H1 (cell line): ENCODE data around the gene CD58. TPM values are rescaled to one million over a fixed set of nuclear protein-coding genes. Genes with fewer than 3 reads are reported as not detected.
"Not testable (repeated sequence)": the region's sequence is repeated elsewhere in the genome, so short reads cannot be mapped to it uniquely, and the experiment has no call there.

ENCODE experiments used
- CTCF ChIA-PET: fragments of 300-600 bp; sonication (Branson Sonifier 250); formaldehyde crosslinking; loops from one replicate; lab custom pipeline; 2021; ENCODE audit not compliant: partially characterized antibody; lab: Charles Lee
- POLR2A ChIA-PET: fragments of 300-600 bp; sonication (Branson Sonifier 250); formaldehyde crosslinking; loops from one replicate; lab custom pipeline; 2021; ENCODE audit warnings: inconsistent platforms; ENCODE audit not compliant: partially characterized antibody; lab: Charles Lee
- DNase-seq, 2 experiments: peaks; one replicate each; pipeline versions ENCODE4 v3.0.0 to v3.0.0-alpha.2; 2010 to 2022; ENCODE audit warnings: low spot score in 2 of 2, low read depth in 1 of 2, mixed read lengths in 1 of 2
- FAIRE-seq: peaks from 2 replicates; lab custom pipeline; 2011; peaks lifted over from hg19 to GRCh38; lab: Jason Lieb, UNC
- H2AFZ ChIP-seq: 2 replicates; pipeline ENCODE4 v1.8.1; 2012; ENCODE audit warnings: low read length, inconsistent platforms
- H2AK5ac ChIP-seq: 2 replicates; pipeline ENCODE4 v1.6.1; 2013; ENCODE audit warnings: low read depth, low read length
- H2BK120ac ChIP-seq: replicated peaks from 2 replicates; pipeline ENCODE3; 2013; ENCODE audit warnings: low read depth, low read length, inconsistent platforms
- H2BK12ac ChIP-seq: 2 replicates; pipeline ENCODE4 v1.6.1; 2013; ENCODE audit warnings: low read depth, low read length
- H2BK15ac ChIP-seq: 2 replicates; pipeline ENCODE4 v1.6.1; 2013; ENCODE audit warnings: low read length
- H2BK20ac ChIP-seq: 2 replicates; pipeline ENCODE4 v1.6.1; 2013; ENCODE audit warnings: low read length
- H2BK5ac ChIP-seq: 2 replicates; pipeline ENCODE4 v1.6.1; 2013; ENCODE audit warnings: low read depth, low read length
- H3K14ac ChIP-seq: 2 replicates; pipeline ENCODE4 v1.6.1; 2013; ENCODE audit warnings: inconsistent platforms; ENCODE audit not compliant: insufficient read length
- H3K18ac ChIP-seq: 2 replicates; pipeline ENCODE4 v1.6.1; 2013; ENCODE audit warnings: low read length; ENCODE audit errors: extremely low read depth
- H3K23ac ChIP-seq: 2 replicates; pipeline ENCODE4 v1.6.1; 2013; ENCODE audit warnings: inconsistent platforms; ENCODE audit not compliant: insufficient read length
- H3K23me2 ChIP-seq: 2 replicates; pipeline ENCODE4 v1.6.1; 2013; ENCODE audit warnings: low read depth, low read length
- H3K27ac ChIP-seq: 2 replicates; pipeline ENCODE4 v1.6.1; 2011; ENCODE audit warnings: low read depth, low read length, inconsistent platforms
- H3K27me3 ChIP-seq, 4 experiments: replicated peaks in 1 of 4; 1 replicate in 1 of 4; 2 replicates in 3 of 4; pipeline versions ENCODE4 v1.6.1 to v1.8.1; 2011 to 2013; ENCODE audit warnings: low read length in 3 of 4, mild to moderate bottlenecking in 3 of 4, inconsistent platforms in 2 of 4, mixed read lengths in 2 of 4, moderate library complexity in 1 of 4; ENCODE audit not compliant: control insufficient read depth in 3 of 4, insufficient read depth in 3 of 4; ENCODE audit errors: extremely low read depth in 1 of 4
- H3K36me3 ChIP-seq, 4 experiments: 2 replicates each; pipeline versions ENCODE4 v1.6.1 to v1.8.1; 2011 to 2013; ENCODE audit warnings: mild to moderate bottlenecking in 4 of 4, low read length in 3 of 4, moderate library complexity in 2 of 4, control low read depth in 1 of 4, inconsistent platforms in 1 of 4; ENCODE audit not compliant: insufficient read depth in 4 of 4, control insufficient read depth in 2 of 4
- H3K4ac ChIP-seq: replicated peaks from 2 replicates; pipeline ENCODE3; 2013; ENCODE audit warnings: low read length, low read depth, mixed read lengths, inconsistent platforms; ENCODE audit not compliant: insufficient read length
- H3K4me1 ChIP-seq, 4 experiments: replicated peaks in 1 of 4; 1 replicate in 1 of 4; 2 replicates in 3 of 4; pipeline versions ENCODE4 v1.6.1 to v1.8.1; 2011 to 2013; ENCODE audit warnings: low read length in 3 of 4, inconsistent platforms in 2 of 4, mixed read lengths in 1 of 4; ENCODE audit not compliant: insufficient read depth in 4 of 4, control insufficient read depth in 3 of 4
- H3K4me2 ChIP-seq, 2 experiments: 2 replicates each; pipeline versions ENCODE4 v1.6.1 to v1.8.1; 2011 to 2013; ENCODE audit warnings: low read depth in 2 of 2, low read length in 2 of 2, control low read depth in 1 of 2, inconsistent platforms in 1 of 2, mild to moderate bottlenecking in 1 of 2; ENCODE audit not compliant: insufficient read depth in 1 of 2
- H3K4me3 ChIP-seq, 4 experiments: fragments of 200-600, 300-600 bp in 1 of 4; sonication (generic), shearing (Covaris generic), sonication (Bioruptor Twin) in 1 of 4; 2 replicates each; pipeline versions ENCODE4 v1.5.1 to v1.8.1; 2011 to 2016; ENCODE audit warnings: low read length in 4 of 4, low read depth in 3 of 4, control low read depth in 2 of 4, inconsistent platforms in 2 of 4, mild to moderate bottlenecking in 2 of 4, mixed read lengths in 1 of 4, moderate library complexity in 1 of 4; ENCODE audit not compliant: insufficient read depth in 2 of 4; ENCODE audit errors: extremely low read depth in 1 of 4
- H3K56ac ChIP-seq: replicated peaks from 2 replicates; pipeline ENCODE3; 2013; ENCODE audit warnings: low read depth, mild to moderate bottlenecking, mixed read lengths, low read length, inconsistent platforms; ENCODE audit not compliant: insufficient read length
- H3K79me1 ChIP-seq: 2 replicates; pipeline ENCODE4 v1.6.1; 2013; ENCODE audit warnings: low read depth, low read length, control low read depth
- H3K79me2 ChIP-seq, 2 experiments: 2 replicates each; pipeline versions ENCODE4 v1.6.1 to v1.8.1; 2012 to 2013; ENCODE audit warnings: low read length in 2 of 2, mild to moderate bottlenecking in 2 of 2, inconsistent platforms in 1 of 2; ENCODE audit not compliant: insufficient read depth in 2 of 2, control insufficient read depth in 1 of 2
- H3K9ac ChIP-seq, 4 experiments: replicated peaks in 1 of 4; 1 replicate in 1 of 4; 2 replicates in 3 of 4; pipeline versions ENCODE4 v1.6.1 to v1.8.1; 2011 to 2013; ENCODE audit warnings: low read depth in 3 of 4, low read length in 3 of 4, control low read depth in 2 of 4, mild to moderate bottlenecking in 2 of 4, moderate library complexity in 2 of 4, inconsistent platforms in 1 of 4; ENCODE audit errors: extremely low read depth in 1 of 4
- H3K9me3 ChIP-seq, 2 experiments: 2 replicates each; pipeline versions ENCODE4 v1.6.1 to v1.8.1; 2012 to 2013; ENCODE audit warnings: mild to moderate bottlenecking in 2 of 2, moderate library complexity in 2 of 2, control low read depth in 1 of 2, inconsistent platforms in 1 of 2, low read depth in 1 of 2, low read length in 1 of 2, mixed read lengths in 1 of 2; ENCODE audit not compliant: insufficient read depth in 2 of 2
- H4K20me1 ChIP-seq, 2 experiments: replicated peaks in 1 of 2; 2 replicates each; pipeline versions ENCODE3 to v1.8.1; 2011 to 2013; ENCODE audit warnings: inconsistent platforms in 2 of 2, low read length in 2 of 2, mild to moderate bottlenecking in 1 of 2; ENCODE audit not compliant: insufficient read depth in 2 of 2, control insufficient read depth in 1 of 2
- H4K5ac ChIP-seq: 2 replicates; pipeline ENCODE4 v1.6.1; 2013; ENCODE audit warnings: low read length, low read depth, mixed read lengths, inconsistent platforms; ENCODE audit not compliant: insufficient read length
- H4K8ac ChIP-seq: 2 replicates; pipeline ENCODE4 v1.8.0; 2013; ENCODE audit warnings: mild to moderate bottlenecking, moderate library complexity, low read length, inconsistent platforms; ENCODE audit not compliant: insufficient read depth; ENCODE audit errors: extremely low read depth
- H4K91ac ChIP-seq: replicated peaks from 2 replicates; pipeline ENCODE3; 2013; ENCODE audit warnings: low read length, mixed read lengths, inconsistent platforms; ENCODE audit not compliant: insufficient read length
- CTCF ChIP-seq, 3 experiments: IDR thresholded peaks; 1 replicate in 2 of 3; 2 replicates in 1 of 3; pipeline versions ENCODE4 v1.5.1 to v1.6.1; 2011; ENCODE audit warnings: low read length in 3 of 3, mild to moderate bottlenecking in 3 of 3, inconsistent platforms in 2 of 3, low read depth in 1 of 3, moderate library complexity in 1 of 3; ENCODE audit not compliant: insufficient read depth in 1 of 3; ENCODE audit errors: control extremely low read depth in 1 of 3
- RAD21 ChIP-seq, 2 experiments: IDR thresholded peaks in 1 of 2; conservative IDR thresholded peaks in 1 of 2; 2 replicates each; pipeline ENCODE4 v1.6.1; 2011; ENCODE audit warnings: low read depth in 2 of 2, low read length in 2 of 2, improper control_type of control experiment in 1 of 2, inconsistent platforms in 1 of 2, mild to moderate bottlenecking in 1 of 2, moderate library complexity in 1 of 2
- WGBS, 2 experiments: shearing (Covaris generic) in 1 of 2; methylation state at CpG; one replicate each; pipeline versions ENCODE4 v1.1.6 to v1.1.7; 2013 to 2015; ENCODE audit warnings: low lambda C conversion rate in 2 of 2, mixed read lengths in 2 of 2, inconsistent platforms in 1 of 2, low coverage in 1 of 2, missing lambda C conversion rate in 1 of 2; ENCODE audit not compliant: insufficient replicate concordance in 2 of 2, insufficient coverage in 1 of 2, insufficient read length in 1 of 2; ENCODE audit errors: extremely low coverage in 1 of 2, missing lambda C conversion rate in 1 of 2; 5-methylcytosine and 5-hydroxymethylcytosine counted together
- polyA plus RNA-seq, 7 experiments: library from polyadenylated mRNA; depleted of rRNA in 3 of 7; stranded (reverse) in 5 of 7; unstranded in 2 of 7; fragments of >200 nt in 5 of 7; fragments of 200-250 nt in 2 of 7; gene quantifications; 1 replicate in 5 of 7; 2 replicates in 1 of 7; 4 replicates in 1 of 7; pipeline versions ENCODE4 v1.2.1 to v1.2.3, GENCODE V29; 2011 to 2013; ENCODE audit warnings: missing spikeins in 2 of 7, mixed read lengths in 2 of 7
- total RNA-seq: library from RNA; stranded (reverse); fragmentation: NEBNext Ultra II Directional; extraction: Animal tissue kit (Norgen Biotek cat#: 25700); gene quantifications from 2 replicates; pipeline ENCODE4 v1.2.1, GENCODE V29; 2021

The CD58 gene
- total and polyA plus RNA-seq, 2 of the 8 experiments (the other 6 are each of a cell fraction or from before 2014, with no cell fraction given), result 5.3 to 5.5 TPM

GRCh38 chr1:116595946-116596741 lies 25.3 kb upstream of the CD58 start:
- H4K8ac ChIP-seq, H4K5ac ChIP-seq: not testable (repeated sequence)
- WGBS, 2 experiments, result 46% methylated on average over 8 of the region's 8 CpGs; no CpG with 5 or more reads in 1 of the 2 experiments

More at GRCh38 chr1:116595946-116596741, 25.3 kb upstream of the CD58 start:
- H3K23ac ChIP-seq, H3K23me2 ChIP-seq, H4K20me1 ChIP-seq, H3K9me3 ChIP-seq, POLR2A ChIA-PET, H3K4me1 ChIP-seq, H3K9ac ChIP-seq, H3K27ac ChIP-seq, H3K79me1 ChIP-seq, H3K4me2 ChIP-seq, H3K18ac ChIP-seq, DNase-seq, H2BK15ac ChIP-seq, H3K27me3 ChIP-seq, H3K14ac ChIP-seq, H2BK20ac ChIP-seq, H3K4me3 ChIP-seq, H2BK5ac ChIP-seq, H3K79me2 ChIP-seq, H3K4ac ChIP-seq, H2BK12ac ChIP-seq, H4K91ac ChIP-seq, H3K56ac ChIP-seq, H3K36me3 ChIP-seq, H2AK5ac ChIP-seq, H2AFZ ChIP-seq, H2BK120ac ChIP-seq: not testable (repeated sequence)
- peak; percentile 21 to 55 (median 39) for TF ChIP-seq CTCF (IDR thresholded peaks at IDR 0.05; ENCODE audit: control extremely low read depth in 1 of 3, insufficient read depth in 1 of 3, low read depth in 1 of 3, low read length in 3 of 3)
- TF ChIP-seq RAD21 (IDR thresholded peaks at IDR 0.05 in 1 of 2, conservative IDR thresholded peaks at IDR 0.05 in 1 of 2; ENCODE audit: low read depth in 2 of 2, low read length in 2 of 2), result peak; percentile 26 to 41; a peak in 3 of 4 replicates
- CTCF ChIA-PET, result interaction anchor here (0.6 to 4.7 kb wide), 31 partner anchors 8 to 719 kb away, joined by 3 to 46 read pairs (median 3); no protein-coding TSS in a partner anchor
- peak; percentile 62 for FAIRE-seq
